Embryonic facial prominence (tissue), 1 donor: ENCODE results near the gene TBX3.
A peak's percentile ranks its signal among the peaks of the same experiment; 100 is the strongest.

ENCODE experiments used
- DNase-seq: peaks from one replicate; pipeline ENCODE4 v3.0.0-alpha.2; 2016; ENCODE audit errors: extremely low spot score

TBX3 gene

GRCh38 chr12:114696443-114697242 is 12.7 kb upstream of the TBX3 start:
- peak; percentile 5 for DNase-seq

DNA sequence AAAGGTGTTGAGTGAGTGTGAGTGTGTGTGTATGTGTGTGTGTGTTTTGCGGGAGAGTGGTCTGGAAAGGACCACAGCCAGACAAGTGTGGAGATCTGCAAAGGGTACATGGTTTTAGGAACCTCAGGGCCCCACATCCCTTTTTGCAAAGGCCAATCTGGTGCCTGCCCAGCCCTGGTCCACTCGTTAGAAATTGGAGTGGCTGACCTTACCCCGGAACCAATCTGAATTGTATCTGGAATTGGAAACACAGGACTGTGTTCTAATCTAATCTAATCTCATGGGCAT is 11.3 kb upstream of the TBX3 start:
- DNase-seq = no peak

DNA sequence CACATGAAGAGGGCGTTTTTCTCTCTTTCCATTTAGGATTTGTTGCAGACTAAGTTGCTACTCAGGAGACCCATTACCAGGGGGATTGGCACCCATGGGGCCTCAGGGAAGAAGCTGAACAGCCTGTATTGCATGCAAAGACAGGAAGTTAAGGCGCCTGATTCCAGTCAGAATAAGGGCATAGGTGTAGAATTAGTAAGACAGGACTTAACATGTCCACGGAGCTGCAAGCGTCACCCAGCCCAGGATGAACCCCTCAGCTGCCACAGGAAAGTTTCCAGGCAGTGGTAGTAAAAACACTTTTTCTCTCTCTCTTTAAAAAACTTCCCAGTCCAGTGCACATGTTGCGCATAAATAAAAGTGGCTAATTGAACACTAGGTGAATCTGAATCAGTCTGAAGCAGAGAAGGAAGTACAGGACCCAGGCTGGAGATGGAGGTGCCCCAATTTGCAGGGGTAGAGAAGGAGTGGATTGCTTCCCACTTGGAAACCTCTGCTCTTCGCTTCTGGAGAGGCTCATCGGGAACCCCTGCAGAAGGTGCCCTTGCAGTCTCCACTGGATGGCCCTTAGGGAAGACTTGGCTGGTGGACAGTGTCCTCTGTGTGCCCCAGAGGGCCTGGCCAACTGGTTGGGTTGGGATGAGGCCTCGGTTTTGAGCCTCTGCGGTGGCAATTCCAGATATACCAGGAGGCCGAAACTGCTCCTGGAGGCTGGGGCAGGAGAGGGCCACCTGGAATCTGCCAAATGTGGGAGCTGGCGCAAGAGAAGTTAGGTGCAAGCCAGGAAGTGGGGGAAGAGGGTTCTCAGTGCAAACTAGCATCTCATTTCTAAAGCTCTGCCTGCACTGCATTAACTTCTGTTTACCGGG is 10.7 kb upstream of the TBX3 start:
- DNase-seq = no peak

GRCh38 chr12:114693532-114693931 is 9.6 kb upstream of the TBX3 start:
- DNase-seq = no peak

DNA sequence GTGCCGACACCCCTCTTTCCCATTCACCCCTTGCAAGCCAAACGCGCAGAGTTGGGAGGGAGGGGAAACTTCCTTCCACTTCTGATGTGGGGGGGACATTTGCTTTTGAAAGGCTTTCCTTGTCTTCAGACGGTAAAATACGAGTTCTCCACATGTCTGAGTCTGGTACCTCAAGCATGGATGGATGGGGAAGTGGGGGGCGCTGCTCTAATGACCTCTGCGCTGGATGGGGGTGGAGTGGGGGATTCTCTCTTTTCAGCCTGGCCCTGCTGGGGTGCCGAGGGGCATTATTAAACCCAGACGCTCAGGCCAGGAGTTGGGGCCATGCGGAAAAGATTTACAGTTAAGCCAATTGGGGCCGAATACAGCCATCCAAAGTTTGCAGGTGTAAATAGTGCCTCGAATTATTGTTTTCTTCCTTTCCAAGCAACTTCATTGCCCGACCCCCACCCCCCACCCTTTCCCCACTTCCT is 9.1 kb upstream of the TBX3 start:
- DNase-seq = no peak

DNA sequence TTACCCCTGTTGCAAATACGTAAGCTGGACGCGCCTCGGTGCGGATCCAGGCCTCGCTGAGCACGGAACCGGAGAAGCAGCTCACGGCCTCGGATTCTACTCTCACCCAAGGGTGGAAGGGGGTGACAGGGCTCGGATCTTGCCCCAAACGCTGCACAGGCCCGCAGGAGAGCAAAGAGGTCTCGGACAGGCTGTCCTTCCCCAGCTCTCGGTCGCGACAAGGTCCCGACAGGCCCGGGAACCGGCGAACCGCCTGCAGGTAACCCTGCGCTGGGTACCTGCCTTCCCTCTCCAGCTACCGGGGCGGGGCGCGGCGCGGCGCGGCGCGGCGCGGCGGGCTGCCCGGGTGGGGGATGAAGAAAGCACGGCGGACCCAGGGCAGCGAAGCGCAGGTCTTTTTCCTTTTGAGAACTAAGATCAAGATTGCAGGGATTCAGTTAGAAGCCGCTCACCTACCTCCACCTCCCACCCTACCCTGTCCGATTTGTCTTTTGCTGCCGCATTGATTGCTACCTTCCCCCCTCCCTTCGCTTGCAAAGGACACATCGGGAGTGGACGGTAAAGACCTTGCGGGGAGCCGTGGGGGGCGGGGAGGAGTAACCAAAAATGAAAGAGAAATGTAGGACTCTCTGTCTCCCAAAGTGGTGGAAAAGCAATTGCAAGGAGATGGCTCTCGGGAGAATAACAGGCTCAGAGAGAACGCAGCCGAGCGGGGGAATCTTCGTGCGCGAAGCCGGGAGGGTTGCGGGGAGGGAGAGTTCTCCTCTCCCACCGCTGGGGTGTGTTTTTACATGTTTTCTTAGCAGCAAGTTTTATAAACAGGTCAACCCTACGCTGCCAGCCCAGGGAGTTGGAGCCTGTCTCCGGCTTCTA is 8.4 kb upstream of the TBX3 start:
- no peak for DNase-seq

DNA sequence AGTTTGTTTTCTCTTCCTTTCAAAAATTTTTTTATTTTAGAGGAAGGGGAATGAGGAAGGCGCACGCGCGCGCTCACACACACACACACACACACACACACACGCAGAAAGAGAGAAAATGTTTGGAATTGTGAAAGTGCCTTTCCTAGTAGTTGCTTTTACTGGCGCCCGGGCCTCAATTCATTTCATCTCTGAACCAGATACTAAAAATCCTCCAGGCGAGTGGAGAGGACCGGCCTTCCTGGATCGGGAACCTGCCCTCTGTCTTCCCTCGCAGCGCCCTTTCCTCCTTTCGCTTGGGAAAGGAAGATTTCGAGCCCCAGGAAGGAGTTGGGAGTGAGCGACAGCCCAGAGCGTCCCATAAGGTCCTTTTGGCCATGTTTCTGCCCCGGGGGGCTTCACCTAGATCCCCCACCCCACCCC is 7.8 kb upstream of the TBX3 start:
- no peak for DNase-seq

DNA sequence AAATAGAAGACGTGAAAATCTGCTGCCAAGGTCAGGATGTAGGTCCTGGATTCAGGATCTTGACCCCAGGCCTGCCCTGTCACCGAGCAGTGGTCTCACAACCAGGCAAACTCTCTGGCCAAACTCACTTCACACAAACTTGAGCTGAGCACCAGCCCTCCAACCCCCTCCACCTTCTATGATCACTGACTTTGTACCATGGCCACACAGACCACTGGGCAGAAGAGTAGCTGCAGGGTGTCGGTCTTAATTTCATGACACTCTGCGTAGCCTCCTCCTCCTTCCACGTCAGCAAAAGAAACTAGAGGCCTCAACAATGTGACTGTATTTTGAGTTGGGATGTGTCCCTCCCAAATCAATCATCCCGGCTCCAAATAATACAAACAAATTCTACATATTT is 7.2 kb upstream of the TBX3 start:
- DNase-seq = no peak

DNA sequence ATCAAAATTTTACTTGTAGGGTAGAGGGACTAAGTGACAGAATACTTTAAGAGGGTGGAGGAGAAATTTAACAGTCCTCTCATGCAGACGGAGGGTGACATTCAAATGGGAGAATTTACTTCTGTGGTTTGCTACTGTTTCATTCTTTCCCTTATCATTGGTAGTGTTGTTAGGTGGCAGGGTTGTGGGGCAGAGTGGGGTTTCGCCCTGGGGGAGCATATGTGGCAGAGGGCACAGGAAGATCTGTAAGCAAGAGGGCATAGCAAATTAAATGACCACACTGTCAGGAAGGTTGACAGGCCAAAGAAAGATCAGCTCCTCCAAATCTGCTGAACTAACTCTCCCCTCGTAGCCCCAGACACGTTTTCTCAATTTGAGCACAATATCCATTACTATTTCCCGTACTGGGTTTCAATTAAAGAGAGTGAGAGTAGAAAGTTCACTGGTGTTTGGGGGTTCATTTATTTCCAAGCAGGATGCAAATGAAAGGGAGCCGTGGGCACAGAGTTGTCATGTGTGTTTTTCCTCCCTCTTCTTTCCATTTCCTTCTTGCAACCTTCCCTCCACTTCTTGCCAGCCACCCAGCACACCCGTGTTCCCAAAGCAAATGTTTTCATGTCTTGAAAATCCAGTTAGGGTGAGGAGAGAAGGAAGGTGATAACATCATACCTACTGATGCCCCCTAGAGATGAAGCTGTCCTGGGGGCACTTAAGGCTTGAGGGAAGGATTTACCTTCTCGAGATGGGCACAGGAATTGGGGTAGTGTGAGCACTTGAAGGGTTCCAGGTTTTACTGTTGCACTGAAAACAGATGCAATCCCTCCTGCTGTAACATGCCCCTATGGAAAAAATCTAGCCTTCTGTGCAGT is 6.5 kb upstream of the TBX3 start:
- DNase-seq = no peak

- DNase-seq = no peak
These were observed 5.4 kb upstream of the TBX3 start for GRCh38 chr12:114689075-114689994.

DNA sequence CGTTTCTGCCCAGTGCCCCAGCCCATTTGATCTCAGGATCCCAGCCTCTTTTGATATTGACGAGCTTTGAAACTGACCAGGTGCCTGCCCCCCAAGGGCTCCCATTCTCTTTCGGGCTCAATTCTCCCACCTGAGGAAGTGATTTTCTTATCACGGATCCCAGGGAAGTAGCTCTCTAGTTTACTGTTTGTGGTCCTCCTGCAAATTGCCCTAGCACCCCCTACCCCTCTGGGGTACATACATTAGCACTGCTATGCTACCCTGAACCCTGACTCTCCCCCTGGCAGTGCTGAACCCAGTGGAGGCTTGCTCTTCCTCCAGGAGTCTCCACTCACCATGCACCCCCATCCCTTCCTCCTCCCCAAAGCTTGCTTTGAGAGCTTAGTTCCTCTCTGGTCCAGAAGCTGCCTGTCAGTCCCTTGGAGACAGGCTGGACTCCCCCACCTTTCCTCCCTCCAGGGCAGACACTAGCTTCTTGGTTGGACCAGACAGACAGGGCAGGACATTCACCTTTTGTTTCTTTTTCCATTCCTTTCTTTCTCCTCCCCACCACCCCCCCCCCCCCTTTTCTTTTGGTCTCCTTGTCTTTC is 4.4 kb upstream of the TBX3 start:
- no peak for DNase-seq

GRCh38 chr12:114687802-114688201 is 3.8 kb upstream of the TBX3 start:
- DNase-seq = no peak

GRCh38 chr12:114686773-114687500 is 3.0 kb upstream of the TBX3 start:
- no peak for DNase-seq

GRCh38 chr12:114686426-114686772 is 2.4 kb upstream of the TBX3 start:
- DNase-seq = no peak

DNA sequence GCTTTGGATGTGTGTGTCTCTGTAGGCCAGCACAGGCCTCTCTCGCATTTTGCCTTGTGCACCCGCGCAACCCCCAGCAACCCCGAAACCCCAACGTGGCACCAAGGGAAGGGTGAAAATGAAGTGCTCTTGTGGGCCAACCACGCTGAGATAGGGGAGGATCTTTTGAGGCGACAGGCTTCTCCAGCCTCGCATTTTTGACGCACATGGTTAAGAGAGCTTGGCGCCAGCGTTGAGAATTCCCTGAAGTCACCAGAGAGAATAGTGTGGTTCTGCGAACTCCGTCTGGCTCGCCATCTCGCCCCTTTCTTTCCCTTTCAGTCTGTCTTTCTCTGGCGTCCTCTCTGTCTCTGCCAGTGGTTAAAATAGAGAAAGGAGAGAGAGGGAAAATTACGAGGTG is 1.9 kb upstream of the TBX3 start:
- no peak for DNase-seq

DNA sequence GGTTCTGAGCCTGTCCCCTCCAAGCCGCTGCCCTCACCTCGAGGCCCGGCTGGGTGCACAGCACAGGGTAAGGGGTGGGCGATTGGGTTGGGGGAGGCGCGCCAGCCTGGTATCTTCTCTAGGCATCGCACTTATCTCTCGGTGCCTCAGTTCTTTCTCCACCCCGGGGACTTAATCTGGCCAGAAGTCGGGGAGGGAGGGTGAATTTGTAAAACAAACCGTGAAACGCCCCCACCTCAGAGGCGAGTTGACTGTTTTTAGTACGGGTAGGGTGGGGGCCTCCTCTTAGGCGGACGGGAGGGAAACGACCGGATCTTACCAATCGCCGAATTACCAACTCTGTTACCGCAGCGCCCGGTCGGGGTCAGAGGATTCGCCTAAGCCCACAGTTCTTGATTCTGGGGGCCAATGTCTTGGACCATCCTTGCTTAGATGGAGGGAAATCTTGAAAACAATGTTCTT is 1.4 kb upstream of the TBX3 start:
- DNase-seq = no peak

- DNase-seq = no peak
These were observed 897 bp upstream of the TBX3 start for GRCh38 chr12:114684870-114685273.

- no peak for DNase-seq
These were observed 272 bp downstream of the TBX3 start for GRCh38 chr12:114683709-114684097.
